GM23338 (cell line): ENCODE measurements around the gene COA1.

Experiments used
- CTCF ChIP-seq, 2 experiments: fragments of 200-600 bp in 1 of 2; sonication (generic) in 1 of 2; conservative IDR thresholded peaks; 2 replicates each; pipeline versions ENCODE4 v1.5.1 to v1.6.1; 2016 to 2017; ENCODE audit warnings: antibody characterized with exemption in 2 of 2, low read depth in 2 of 2, mild to moderate bottlenecking in 2 of 2, moderate library complexity in 1 of 2
- ETS1 ChIP-seq: IDR thresholded peaks from 2 replicates; pipeline ENCODE4 v1.6.1; 2016; ENCODE audit warnings: antibody characterized with exemption
- EZH2 ChIP-seq: fragments of 200-600 bp; sonication (generic); IDR thresholded peaks from one replicate; pipeline ENCODE4 v1.8.0; 2017; ENCODE audit warnings: antibody characterized with exemption, mild to moderate bottlenecking, low read depth; ENCODE audit not compliant: unreplicated experiment
- EZH2phosphoT487 ChIP-seq: fragments of 200-600 bp; sonication (generic); IDR thresholded peaks from one replicate; pipeline ENCODE4 v1.8.1; 2018; ENCODE audit warnings: antibody characterized with exemption; ENCODE audit not compliant: unreplicated experiment
- JUNB ChIP-seq: IDR thresholded peaks from one replicate; pipeline ENCODE4 v1.6.1; 2016; ENCODE audit warnings: antibody characterized with exemption; ENCODE audit not compliant: unreplicated experiment
- NANOG ChIP-seq: IDR thresholded peaks from 2 replicates; pipeline ENCODE4 v1.6.1; 2016; ENCODE audit warnings: antibody characterized with exemption, borderline replicate concordance
- POLR2AphosphoS5 ChIP-seq: IDR thresholded peaks from 2 replicates; pipeline ENCODE4 v1.6.1; 2016; ENCODE audit warnings: antibody characterized with exemption, low read depth
- REST ChIP-seq: IDR thresholded peaks from one replicate; pipeline ENCODE4 v1.6.1; 2018; ENCODE audit warnings: antibody characterized with exemption; ENCODE audit not compliant: unreplicated experiment
- STAT1 ChIP-seq: IDR thresholded peaks from one replicate; pipeline ENCODE4 v1.6.1; 2016; ENCODE audit warnings: antibody characterized with exemption; ENCODE audit not compliant: unreplicated experiment
- ZNF114 ChIP-seq: fragments of 250-450 bp; sonication (Bioruptor Pico); IDR thresholded peaks from 2 replicates; pipeline ENCODE4 v1.5.0; 2020; ENCODE audit warnings: mild to moderate bottlenecking, moderate library complexity
- ZNF331 ChIP-seq: fragments of 250-450 bp; sonication (Bioruptor Pico); IDR thresholded peaks from 2 replicates; pipeline ENCODE4 v1.5.0; 2020; ENCODE audit warnings: low read depth, mild to moderate bottlenecking, moderate library complexity
- ZNF462 ChIP-seq: fragments of 250-450 bp; sonication (Bioruptor Pico); IDR thresholded peaks from 2 replicates; pipeline ENCODE4 v1.5.0; 2020; ENCODE audit warnings: mild to moderate bottlenecking, moderate library complexity

- TF ChIP-seq CTCF (conservative IDR thresholded peaks at IDR 0.05; ENCODE audit: low read depth in 2 of 2) (no peak), POLR2AphosphoS5 (no peak), EZH2 (no peak), ZNF462 (CRISPR knock-in tag) (no peak), STAT1 (no peak), ZNF114 (CRISPR knock-in tag) (no peak), ZNF331 (CRISPR knock-in tag) (no peak), ETS1 (no peak), REST (no peak), EZH2phosphoT487 (no peak), JUNB (no peak), NANOG (no peak)
Observed at GRCh38 chr7:43602256-43602655, 127.1 kb downstream of the COA1 start.
